CD4-positive, alpha-beta memory T cell (primary cell): ENCODE measurements around the gene APBA3. TPM values are rescaled to one million over a fixed set of nuclear protein-coding genes. Genes with fewer than 3 reads are reported as not detected.

Experiments
- CTCF ChIA-PET: fragments of 350-600 bp; sonication (Branson Sonifier 250); formaldehyde crosslinking; loops from one replicate; lab custom pipeline; 2021; ENCODE audit warnings: inconsistent platforms; ENCODE audit not compliant: partially characterized antibody; lab: Charles Lee
- POLR2A ChIA-PET: fragments of 350-600 bp; sonication (Branson Sonifier 250); formaldehyde crosslinking; loops from one replicate; lab custom pipeline; 2021; ENCODE audit not compliant: partially characterized antibody; lab: Charles Lee
- DNase-seq, 5 donors: peaks; one replicate each; pipeline versions ENCODE4 v3.0.0 to v3.0.0-alpha.2; 2020 to 2022; ENCODE audit warnings: mixed read lengths in 1 of 5
- H3K27ac ChIP-seq: one replicate; pipeline ENCODE4 v1.7.0; 2013; ENCODE audit warnings: low read depth, low read length
- H3K27me3 ChIP-seq: 2 replicates; pipeline ENCODE4 v1.7.0; 2013; ENCODE audit warnings: mild to moderate bottlenecking, low read length, moderate library complexity; ENCODE audit not compliant: insufficient read depth
- H3K36me3 ChIP-seq: 2 replicates; pipeline ENCODE4 v1.7.0; 2013; ENCODE audit warnings: mild to moderate bottlenecking, low read length, moderate library complexity; ENCODE audit not compliant: insufficient read depth
- H3K4me1 ChIP-seq: 2 replicates; pipeline ENCODE4 v1.7.0; 2013; ENCODE audit warnings: mild to moderate bottlenecking, low read length, moderate library complexity; ENCODE audit not compliant: insufficient read depth
- H3K4me3 ChIP-seq, 2 donors: one replicate each; pipeline ENCODE4 v1.7.0; 2013; ENCODE audit warnings: low read length in 2 of 2, mild to moderate bottlenecking in 1 of 2
- H3K9me3 ChIP-seq, 2 donors: one replicate each; pipeline ENCODE4 v1.7.0; 2013; ENCODE audit warnings: low read length in 2 of 2, control low read depth in 1 of 2; ENCODE audit not compliant: control insufficient read depth in 1 of 2
- H3K27ac Mint-ChIP-seq, 7 donors: one replicate each; pipeline ENCODE4 v1.8.0; 2020 to 2021; ENCODE audit warnings: mixed read lengths in 7 of 7, mild to moderate bottlenecking in 6 of 7, inconsistent platforms in 3 of 7, moderate library complexity in 3 of 7
- H3K27me3 Mint-ChIP-seq, 2 donors: one replicate each; pipeline ENCODE4 v1.8.0; 2020 to 2021; ENCODE audit warnings: mixed read lengths in 2 of 2
- H3K36me3 Mint-ChIP-seq, 2 donors: one replicate each; pipeline ENCODE4 v1.8.0; 2020 to 2021; ENCODE audit warnings: mixed read lengths in 2 of 2, inconsistent platforms in 1 of 2, mild to moderate bottlenecking in 1 of 2
- H3K4me1 Mint-ChIP-seq, 4 donors: one replicate each; pipeline ENCODE4 v1.8.0; 2020 to 2021; ENCODE audit warnings: mixed read lengths in 4 of 4, mild to moderate bottlenecking in 1 of 4
- H3K4me3 Mint-ChIP-seq, 8 donors: one replicate each; pipeline ENCODE4 v1.8.0; 2020 to 2021; ENCODE audit warnings: mixed read lengths in 8 of 8, mild to moderate bottlenecking in 7 of 8, moderate library complexity in 6 of 8, inconsistent platforms in 3 of 8
- H3K9me3 Mint-ChIP-seq, 8 donors: one replicate each; pipeline ENCODE4 v1.8.0; 2020 to 2021; ENCODE audit warnings: mixed read lengths in 8 of 8, mild to moderate bottlenecking in 5 of 8, inconsistent platforms in 3 of 8, moderate library complexity in 1 of 8
- intact Hi-C: fragments of 100-400 bp; cut with micrococcal nuclease; formaldehyde crosslinking; loops from one replicate; pipeline ENCODE4 v1.15.1; 2023
- polyA plus RNA-seq, 2 donors: library from polyadenylated mRNA; unstranded; fragments of 300-500 nt; fragmentation: Illumina TruSeq; gene quantifications; one replicate each; pipeline ENCODE4 v1.2.3, GENCODE V29; 2021
- total RNA-seq, 2 experiments: library from RNA; stranded (reverse); gene quantifications; one replicate each; pipeline ENCODE4 v1.2.3, GENCODE V29; 2021

The APBA3 gene
- total and polyA plus RNA-seq, 4 experiments from 2014 or later, result 33.1 to 86.3 (median 60.2) TPM

- no peak overlapping the region for H3K27ac Mint-ChIP-seq
- ChIA-PET POLR2A (no interaction called here), CTCF (no interaction called here)
- peaks cover 0 to 5% of the 10 kb centered on the region in 2 donors for H3K27me3 Mint-ChIP-seq
- H3K4me1 Mint-ChIP-seq, result peaks cover 0 to 8% (median 5%) of the 10 kb centered on the region in 4 donors
- Histone ChIP-seq H3K27ac (no peak overlapping the region), H3K4me1 (no peaks in the 10 kb centered on the region), H3K36me3 (no peaks in the 10 kb centered on the region), H3K27me3 (no peaks in the 10 kb centered on the region), H3K9me3 (no peaks in the 10 kb centered on the region), H3K4me3 (no peak overlapping the region)
- intact Hi-C loops, result no loop called here
- no peaks in the 10 kb centered on the region for H3K9me3 Mint-ChIP-seq
- H3K4me3 Mint-ChIP-seq, result no peak overlapping the region
- DNase-seq, result no peak
- H3K36me3 Mint-ChIP-seq, result no peaks in the 10 kb centered on the region
Measured at GRCh38 chr19:3710265-3710812, 51.2 kb downstream of the APBA3 start.

GRCh38 chr19:3708207-3708931, 53.1 kb downstream of the APBA3 start, which contains the start of gene TJP3:
TJP3 (plus strand) TSS chr19:3708384; CDS start chr19:3728433, 20,049 bp downstream.
- peaks cover 0 to 8% (median 4%) of the 10 kb centered on the region in 4 donors for H3K4me1 Mint-ChIP-seq
- Histone ChIP-seq H3K27ac (no peak within 1 kb of the TSS), H3K4me1 (no peaks in the 10 kb centered on the region), H3K9me3 (no peaks in the 10 kb centered on the region), H3K27me3 (no peaks in the 10 kb centered on the region), H3K4me3 (no peak within 1 kb of the TSS), H3K36me3 (no peaks in the 10 kb centered on the region)
- ChIA-PET POLR2A (no interaction called here), CTCF (interaction anchor here (0.7 to 6.0 kb wide), 6 partner anchors 9 to 419 kb away, joined by 3 to 32 read pairs (median 4); partner anchors contain the start of gene GIPC3)
- intact Hi-C loops, result loop anchor here (5.0 kb wide), 1 partner anchor 161 kb away; no protein-coding TSS in a partner anchor
- no peak within 1 kb of the TSS for H3K27ac Mint-ChIP-seq
- peaks cover 0 to 1% (median 0%) of the 10 kb centered on the region in 8 donors for H3K9me3 Mint-ChIP-seq
- DNase-seq, result no peak
- H3K36me3 Mint-ChIP-seq, result no peaks in the 10 kb centered on the region
- peaks cover 0 to 5% of the 10 kb centered on the region in 2 donors for H3K27me3 Mint-ChIP-seq
- peak within 1 kb of the TSS in 1 of 8 donors; percentile 10 for H3K4me3 Mint-ChIP-seq

GRCh38 chr19:3707868-3708206, 53.7 kb downstream of the APBA3 start:
- Histone ChIP-seq H3K36me3 (no peaks in the 10 kb centered on the region), H3K4me1 (no peaks in the 10 kb centered on the region), H3K4me3 (no peak overlapping the region), H3K27ac (no peak overlapping the region), H3K9me3 (no peaks in the 10 kb centered on the region), H3K27me3 (no peaks in the 10 kb centered on the region)
- no peak for DNase-seq
- ChIA-PET CTCF (interaction anchor here (1.5 to 6.0 kb wide), 4 partner anchors 10 to 41 kb away, joined by 6 to 32 read pairs (median 16); no protein-coding TSS in a partner anchor), POLR2A (interaction anchor here (0.6 kb wide), 1 partner anchor 42 kb away, joined by 3 read pairs; no protein-coding TSS in a partner anchor)
- Mint-ChIP-seq H3K4me1 (peaks cover 0 to 2% (median under 1%) of the 10 kb centered on the region in 4 donors), H3K27me3 (peaks cover 0 to 5% of the 10 kb centered on the region in 2 donors), H3K27ac (no peak overlapping the region), H3K4me3 (no peak overlapping the region), H3K9me3 (peaks cover 0 to 1% (median 0%) of the 10 kb centered on the region in 8 donors), H3K36me3 (no peaks in the 10 kb centered on the region)
- intact Hi-C loops, result loop anchor here (5.0 kb wide), 1 partner anchor 161 kb away; no protein-coding TSS in a partner anchor

GRCh38 chr19:3701200-3701599, 60.3 kb downstream of the APBA3 start:
- Histone ChIP-seq H3K4me3 (no peak overlapping the region), H3K36me3 (no peaks in the 10 kb centered on the region), H3K9me3 (no peaks in the 10 kb centered on the region), H3K27ac (no peak overlapping the region), H3K27me3 (no peaks in the 10 kb centered on the region), H3K4me1 (peaks cover 17% of the 10 kb centered on the region)
- CTCF ChIA-PET, result interaction anchor here (0.6 to 4.5 kb wide), 6 partner anchors 9 to 39 kb away, joined by 3 to 36 read pairs (median 8); no protein-coding TSS in a partner anchor
- no peak for DNase-seq
- Mint-ChIP-seq H3K27me3 (peaks cover 0 to 3% of the 10 kb centered on the region in 2 donors), H3K4me1 (peaks cover 9 to 38% (median 26%) of the 10 kb centered on the region in 4 donors), H3K36me3 (peaks cover 0 to 4% of the 10 kb centered on the region in 2 donors), H3K27ac (peak overlapping the region in 2 of 7 donors; percentile 73 to 83), H3K9me3 (peaks cover 0 to 1% (median 0%) of the 10 kb centered on the region in 8 donors), H3K4me3 (peak overlapping the region in 6 of 8 donors; percentile 14 to 65 (median 54))
- intact Hi-C loops, result no loop called here
- POLR2A ChIA-PET, result interaction anchor here (1.0 to 4.8 kb wide), 3 partner anchors 14 to 61 kb away, joined by 3 to 44 read pairs (median 4); partner anchors contain the start of gene MRPL54

Other genes starting within 250 kb of the APBA3 start
- 10 to 100 TPM in 1 of 2 experiments, 1 to 10 TPM in 1; 8.1 to 10.6 TPM for gene TEKTIP1, start 222.5 kb downstream of the APBA3 start, total RNA-seq
- under 1 TPM in 1 of 2 donors, not detected in 1; 0.55 TPM for gene TEKTIP1, start 222.5 kb downstream of the APBA3 start, polyA plus RNA-seq
- gene MFSD12, start 204.1 kb downstream of the APBA3 start, total RNA-seq, result 100 to 1,000 TPM; 128 to 136 TPM
- gene MFSD12, start 204.1 kb downstream of the APBA3 start, polyA plus RNA-seq, result 10 to 100 TPM; 45.5 to 54.3 TPM
- 10 to 100 TPM; 48.1 to 51.6 TPM for gene HMG20B, start 188.7 kb downstream of the APBA3 start, total RNA-seq
- gene HMG20B, start 188.7 kb downstream of the APBA3 start, polyA plus RNA-seq, result 10 to 100 TPM; 42.4 to 43.0 TPM
- gene GIPC3, start 176.2 kb downstream of the APBA3 start, total RNA-seq, result under 1 TPM; 0.64 to 0.70 TPM
- gene GIPC3, start 176.2 kb downstream of the APBA3 start, polyA plus RNA-seq, result under 1 TPM in 1 of 2 donors, not detected in 1; 0.45 TPM
- gene TBXA2R, start 154.8 kb downstream of the APBA3 start, total RNA-seq, result under 1 TPM; 0.64 to 0.70 TPM
- gene TBXA2R, start 154.8 kb downstream of the APBA3 start, polyA plus RNA-seq, result 1 to 10 TPM in 1 of 2 donors, under 1 TPM in 1; 0.35 to 1.1 TPM
- 10 to 100 TPM; 44.0 to 50.4 TPM for gene CACTIN, start 134.9 kb downstream of the APBA3 start, total RNA-seq
- 10 to 100 TPM in 1 of 2 donors, 1 to 10 TPM in 1; 4.4 to 16.1 TPM for gene CACTIN, start 134.9 kb downstream of the APBA3 start, polyA plus RNA-seq
- 10 to 100 TPM; 28.2 to 29.7 TPM for gene PIP5K1C, start 61.2 kb downstream of the APBA3 start, total RNA-seq
- 10 to 100 TPM in 1 of 2 donors, 1 to 10 TPM in 1; 1.7 to 19.3 TPM for gene PIP5K1C, start 61.2 kb downstream of the APBA3 start, polyA plus RNA-seq
- 10 to 100 TPM; 20.2 to 21.1 TPM for gene TJP3, start 53.3 kb downstream of the APBA3 start, total RNA-seq
- gene TJP3, start 53.3 kb downstream of the APBA3 start, polyA plus RNA-seq, result 10 to 100 TPM; 17.6 to 23.4 TPM
- gene MRPL54, start 990 bp upstream of the APBA3 start, total RNA-seq, result 10 to 100 TPM; 36.7 to 38.6 TPM
- 100 to 1,000 TPM; 102 to 107 TPM for gene MRPL54, start 990 bp upstream of the APBA3 start, polyA plus RNA-seq
- not detected for gene RAX2, start 10.5 kb upstream of the APBA3 start, total RNA-seq
- not detected for gene RAX2, start 10.5 kb upstream of the APBA3 start, polyA plus RNA-seq
- gene MATK, start 24.7 kb upstream of the APBA3 start, total RNA-seq, result 1 to 10 TPM; 7.2 to 9.6 TPM
- 10 to 100 TPM; 19.4 to 27.7 TPM for gene MATK, start 24.7 kb upstream of the APBA3 start, polyA plus RNA-seq
- gene ZFR2, start 107.3 kb upstream of the APBA3 start, total RNA-seq, result 1 to 10 TPM; 1.2 to 3.1 TPM
- gene ZFR2, start 107.3 kb upstream of the APBA3 start, polyA plus RNA-seq, result 1 to 10 TPM; 3.9 to 4.1 TPM
- not detected for gene ATCAY, start 119.0 kb upstream of the APBA3 start, total RNA-seq
- gene ATCAY, start 119.0 kb upstream of the APBA3 start, polyA plus RNA-seq, result not detected
- gene NMRK2, start 171.4 kb upstream of the APBA3 start, total RNA-seq, result not detected
- gene NMRK2, start 171.4 kb upstream of the APBA3 start, polyA plus RNA-seq, result not detected
- 10 to 100 TPM; 40.0 to 40.7 TPM for gene DAPK3, start 209.4 kb upstream of the APBA3 start, total RNA-seq
- gene DAPK3, start 209.4 kb upstream of the APBA3 start, polyA plus RNA-seq, result 10 to 100 TPM; 22.3 to 26.0 TPM
- gene EEF2, start 223.8 kb upstream of the APBA3 start, total RNA-seq, result 1,000 to 10,000 TPM; 2,286 to 2,389 TPM
- gene EEF2, start 223.8 kb upstream of the APBA3 start, polyA plus RNA-seq, result 100 to 1,000 TPM; 274 to 749 TPM
- gene PIAS4, start 246.0 kb upstream of the APBA3 start, total RNA-seq, result 10 to 100 TPM; 38.6 to 42.6 TPM
- 1 to 10 TPM; 5.2 to 6.1 TPM for gene PIAS4, start 246.0 kb upstream of the APBA3 start, polyA plus RNA-seq